GM19455 (cell line): ENCODE data around the gene PDS5B.
"Not testable (repeated sequence)": the region's sequence is repeated elsewhere in the genome, so short reads cannot be mapped to it uniquely, and the experiment has no call there.

ENCODE experiments used
- ATAC-seq: cut with Tn5 transposase; IDR thresholded peaks from one replicate; pipeline ENCODE4 v1.9.1; 2021; ENCODE audit not compliant: unreplicated experiment

Gene PDS5B

GRCh38 chr13:32722340-32722739, 136.1 kb downstream of the PDS5B start:
- no peak for ATAC-seq

DNA sequence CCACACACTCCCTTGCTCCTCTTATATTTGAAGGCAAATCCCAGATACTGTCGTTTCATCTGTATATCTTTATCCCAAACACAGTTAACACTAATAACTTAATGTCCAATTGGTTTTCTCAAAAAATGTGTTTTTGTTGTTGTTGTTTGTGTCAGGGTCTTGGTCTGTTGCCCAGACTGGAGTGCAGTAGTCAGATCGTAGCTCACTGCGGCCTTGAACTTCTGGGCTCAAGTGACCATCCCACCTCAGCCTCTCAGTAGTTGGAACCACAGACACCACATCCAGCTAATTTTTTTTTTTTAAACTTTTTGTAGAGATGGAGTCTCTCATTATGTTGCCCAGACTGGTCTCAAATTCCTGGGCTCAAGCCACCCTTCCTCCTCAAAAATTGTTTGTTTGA, 137.7 kb downstream of the PDS5B start:
- ATAC-seq = no peak

- ATAC-seq = no peak
These were observed 140.3 kb downstream of the PDS5B start for GRCh38 chr13:32726374-32727037.

- ATAC-seq = no peak
These were observed 142.1 kb downstream of the PDS5B start for GRCh38 chr13:32728327-32728726.

DNA sequence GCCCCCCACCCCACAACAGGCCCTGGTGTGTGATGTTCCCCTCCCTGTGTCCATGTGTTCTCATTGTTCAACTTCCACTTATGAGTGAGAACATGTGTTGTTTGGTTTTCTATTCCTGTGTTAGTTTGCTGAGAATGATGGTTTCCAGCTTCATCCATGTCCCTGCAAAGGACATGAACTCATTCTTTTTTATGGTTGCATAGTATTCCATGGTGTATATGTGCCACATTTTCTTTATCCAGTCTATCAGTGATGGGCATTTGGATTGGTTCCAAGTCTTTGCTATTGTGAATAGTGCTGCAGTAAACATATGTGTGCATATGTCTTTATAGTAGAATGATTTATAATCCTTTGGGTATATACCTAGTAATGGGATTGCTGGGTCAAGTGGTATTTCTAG, 142.8 kb downstream of the PDS5B start:
- ATAC-seq = not testable (repeated sequence)

DNA sequence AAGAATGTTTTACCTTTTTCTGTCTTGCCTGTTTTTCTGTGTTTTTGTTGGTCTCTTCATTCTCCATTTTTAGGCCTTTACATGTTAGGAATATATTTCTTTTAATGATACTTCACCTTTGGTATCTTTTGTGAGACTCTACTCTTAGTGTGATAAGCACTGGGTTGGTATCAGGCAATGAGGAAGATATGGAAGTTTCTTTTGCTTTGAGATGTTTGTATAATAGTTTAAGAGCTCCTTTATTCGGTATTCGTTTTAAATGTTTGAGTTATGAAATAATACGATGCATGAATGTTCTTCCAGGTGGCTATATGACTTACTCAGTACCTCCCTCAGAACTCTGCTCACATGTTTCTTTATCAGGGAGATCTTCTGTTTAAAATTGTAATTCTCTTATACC, 144.8 kb downstream of the PDS5B start:
- ATAC-seq = no peak

GRCh38 chr13:32731576-32731975, 145.3 kb downstream of the PDS5B start:
- no peak for ATAC-seq

DNA sequence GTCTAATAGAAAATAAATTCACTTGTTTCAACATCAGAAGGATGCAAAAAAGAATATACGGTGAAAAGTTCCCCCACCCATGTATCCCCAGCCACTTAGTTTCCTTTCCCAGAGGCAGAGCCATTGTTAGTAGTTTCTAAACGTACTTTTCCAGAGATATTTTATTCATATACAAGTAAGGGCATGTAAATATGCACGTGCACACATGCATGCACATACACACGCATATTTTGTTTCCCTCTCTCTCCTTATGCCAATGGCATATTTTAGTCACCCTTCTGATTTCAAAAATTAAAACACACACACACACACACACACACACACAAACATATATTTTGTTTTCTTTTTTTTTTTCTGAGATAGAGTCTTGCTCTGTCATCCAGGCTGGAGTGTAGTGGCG, 147.4 kb downstream of the PDS5B start:
- ATAC-seq = no peak

DNA sequence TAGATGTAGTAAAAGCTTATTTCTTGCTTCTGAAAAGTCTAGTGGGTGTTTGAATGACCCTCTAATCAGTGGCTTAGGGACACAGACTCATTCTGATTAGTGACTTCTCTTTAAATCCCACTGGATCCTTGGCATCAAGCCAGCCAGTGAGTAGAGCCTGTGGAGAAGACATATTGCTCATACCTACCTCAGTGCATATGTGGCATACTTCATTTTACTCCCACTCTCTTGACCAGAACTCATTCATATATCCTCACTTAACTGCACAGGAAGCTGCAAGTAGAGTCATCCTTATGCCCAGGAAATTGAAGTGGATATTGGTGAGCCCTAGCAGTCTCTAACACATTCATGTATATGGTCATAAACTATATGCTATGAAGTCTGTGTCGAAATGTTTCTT, 148.3 kb downstream of the PDS5B start:
- no peak for ATAC-seq

GRCh38 chr13:32735859-32736258, 149.6 kb downstream of the PDS5B start:
- no peak for ATAC-seq

- no peak for ATAC-seq
These were observed 150.4 kb downstream of the PDS5B start for GRCh38 chr13:32736648-32737047.

DNA sequence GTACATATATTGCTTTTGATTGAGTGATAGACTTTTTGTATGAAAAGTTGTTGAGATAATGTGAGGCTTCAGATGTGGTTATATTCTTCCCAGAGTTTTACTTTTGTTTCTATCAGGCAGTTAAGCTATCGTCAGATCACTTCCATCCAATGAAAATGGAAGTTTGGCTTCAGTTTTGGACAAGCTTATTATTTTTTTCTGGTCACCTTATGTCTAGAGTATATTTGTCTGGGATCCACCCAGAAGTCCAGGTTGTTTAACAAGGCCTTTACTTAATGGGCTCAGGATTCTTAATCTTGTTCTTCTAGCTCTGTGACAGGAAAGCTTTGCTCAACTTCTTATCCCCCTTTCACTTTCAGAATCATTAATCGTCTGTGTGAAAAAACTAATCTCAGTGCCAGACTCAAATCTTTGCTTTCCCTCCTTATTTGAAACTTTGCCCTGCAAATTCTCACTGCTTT, 150.9 kb downstream of the PDS5B start:
- ATAC-seq = peak; percentile 60

DNA sequence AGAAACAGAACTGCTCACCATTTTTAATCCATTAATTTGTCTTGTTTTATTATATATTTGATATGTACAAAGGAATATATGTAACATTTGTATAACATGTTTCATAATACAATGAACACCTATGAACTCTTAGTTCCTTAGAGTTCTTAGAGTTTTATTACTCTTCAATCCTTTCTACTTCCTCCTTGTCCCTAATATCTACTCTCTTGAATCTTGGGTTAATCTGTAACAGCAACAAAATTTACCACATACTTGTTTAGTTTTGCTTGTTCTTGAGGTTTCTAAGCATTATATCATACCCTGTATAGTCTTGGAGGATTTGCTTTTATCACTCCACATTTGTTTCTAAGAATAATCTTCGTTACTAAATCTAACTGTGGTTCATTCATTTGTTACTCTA, 151.4 kb downstream of the PDS5B start:
- ATAC-seq = peak; percentile 16

- no peak for ATAC-seq
These were observed 159.3 kb downstream of the PDS5B start for GRCh38 chr13:32745509-32745908.

DNA sequence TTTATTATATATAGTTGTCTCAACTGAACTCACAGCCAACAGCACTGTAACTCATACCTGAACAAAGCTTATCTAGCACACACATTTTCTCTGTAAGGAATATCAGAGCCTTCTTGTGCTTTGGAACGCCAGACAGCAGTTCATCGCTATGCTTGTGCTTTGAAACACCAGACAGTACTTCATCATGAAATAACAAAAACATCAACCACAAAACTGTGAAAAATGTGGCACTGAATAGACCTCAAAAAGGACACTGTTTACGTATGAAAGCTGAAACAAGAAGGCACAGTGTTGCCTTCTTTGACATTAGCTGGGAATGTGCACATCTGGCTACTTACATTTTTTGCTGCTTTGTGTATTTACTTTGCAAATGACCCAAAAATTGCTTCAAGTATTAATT, 160.2 kb downstream of the PDS5B start:
- ATAC-seq = no peak

DNA sequence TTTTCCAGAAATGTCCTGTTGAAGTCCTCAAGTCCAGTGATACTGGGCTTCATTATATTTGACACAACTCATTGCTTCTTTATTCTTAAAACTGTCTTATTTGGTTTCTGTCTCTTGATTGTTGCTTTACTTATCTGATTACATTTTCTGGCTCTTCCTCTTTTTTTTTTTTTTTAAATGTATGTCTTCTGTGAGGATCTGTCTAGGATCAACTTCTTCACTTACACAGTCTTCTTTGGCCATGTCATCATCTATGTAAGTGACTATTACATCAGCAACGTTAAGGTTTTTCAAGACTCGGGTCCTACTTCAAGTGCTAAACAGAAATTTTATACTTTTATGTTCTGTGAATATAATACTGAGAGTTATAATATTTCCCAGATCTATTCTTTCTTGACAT, 162.1 kb downstream of the PDS5B start:
- no peak for ATAC-seq

DNA sequence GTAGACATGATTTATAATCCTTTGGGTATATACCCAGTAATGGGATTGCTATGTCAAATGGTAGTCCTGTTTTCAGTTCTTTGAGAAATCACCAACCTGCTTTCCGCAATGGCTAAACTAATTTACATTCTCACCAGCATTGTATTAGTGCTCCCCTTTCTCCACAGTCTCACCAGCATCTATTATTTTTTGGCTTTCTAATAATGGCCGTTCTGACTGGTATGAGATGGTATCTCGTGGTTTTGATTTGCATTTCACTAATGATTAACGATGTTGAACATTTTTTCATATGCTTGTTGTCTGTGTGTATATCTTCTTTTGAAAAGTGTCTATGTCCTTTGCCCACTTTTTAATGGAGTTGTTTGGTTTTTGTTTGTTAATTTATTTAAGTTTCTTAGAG, 165.1 kb downstream of the PDS5B start:
- ATAC-seq = no peak

GRCh38 chr13:32752311-32752710, 166.1 kb downstream of the PDS5B start:
- ATAC-seq = no peak

GRCh38 chr13:32752997-32753606, 166.8 kb downstream of the PDS5B start:
- ATAC-seq = no peak

DNA sequence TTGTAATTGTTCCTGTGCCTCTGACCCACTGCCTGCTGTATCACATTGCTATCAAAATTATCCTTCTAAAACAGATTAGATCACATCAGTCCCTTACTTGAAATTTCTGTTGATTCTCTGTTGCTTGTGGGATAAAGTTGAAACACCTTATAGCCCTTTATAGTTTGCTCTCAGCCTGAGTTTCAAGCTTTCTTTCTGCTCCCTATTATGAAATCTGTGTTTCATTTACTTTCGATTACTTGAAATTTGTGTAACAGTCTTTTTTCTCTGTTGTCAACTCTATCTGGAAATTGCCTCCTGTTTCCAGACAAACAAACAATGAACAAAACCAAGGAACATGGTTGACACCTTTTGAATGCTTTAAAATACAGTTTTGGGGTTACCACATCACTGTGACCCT, 167.9 kb downstream of the PDS5B start:
- no peak for ATAC-seq

- no peak for ATAC-seq
These were observed 172.9 kb downstream of the PDS5B start for GRCh38 chr13:32759152-32759551.

- no peak for ATAC-seq
These were observed 175.2 kb downstream of the PDS5B start for GRCh38 chr13:32761472-32761871.

- no peak for ATAC-seq
These were observed 192.9 kb downstream of the PDS5B start for GRCh38 chr13:32779119-32779518.
